CD4-positive, alpha-beta T cell treated with Interleukin-1 beta for 1 hour (primary cell): ENCODE data around the gene HACL1.

Experiments used
- DNase-seq, 2 donors: peaks; one replicate each; pipeline ENCODE4 v3.0.0-alpha.2; 2020 to 2022

Gene HACL1

DNA sequence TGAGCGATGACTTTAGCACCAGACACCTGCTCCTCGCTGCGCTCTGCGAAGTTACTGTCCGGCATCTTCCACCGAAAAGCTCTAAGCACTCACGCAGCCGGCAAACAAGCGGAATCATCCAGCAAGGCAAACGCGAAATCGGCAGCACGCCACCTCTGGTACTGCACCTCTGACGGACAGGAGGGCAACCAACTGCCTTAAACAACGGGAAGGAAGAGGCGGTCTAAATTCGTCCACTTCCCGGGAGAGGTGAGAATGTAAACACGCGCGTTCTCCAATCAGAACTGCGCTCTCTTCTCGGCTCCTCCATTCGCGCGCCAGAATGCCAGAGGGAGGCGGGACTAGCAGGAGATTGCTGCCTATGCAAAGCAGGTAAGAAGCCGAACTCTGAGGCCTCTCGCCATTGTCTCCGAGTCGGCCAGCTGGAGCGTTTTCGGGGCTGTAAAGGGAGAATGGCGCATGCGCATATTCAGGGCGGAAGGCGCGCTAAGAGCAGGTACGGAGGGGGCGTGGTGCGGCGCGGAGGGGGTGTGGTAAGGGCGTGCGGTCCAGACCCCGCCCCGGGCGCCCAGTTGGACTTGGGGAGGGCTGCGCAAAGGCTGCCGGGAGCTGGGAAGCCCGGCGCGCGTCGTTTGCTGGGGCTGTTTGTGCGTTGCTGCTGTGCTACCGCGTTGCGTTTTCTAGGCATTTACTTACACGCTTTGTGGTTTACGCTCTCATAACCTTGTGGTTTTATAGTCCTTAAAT lies at the start of gene HACL1, which contains the start of gene BTD:
Gene HACL1 (minus strand): TSS at position 171 of the 747 bp plus-strand sequence. CDS start 106 bp downstream, at position 65.
Gene BTD (plus strand): TSS at position 347 of the 747 bp plus-strand sequence. CDS start 33,695 bp downstream, outside the sequence.
- peak; percentile 98 to 99 for DNase-seq

DNA sequence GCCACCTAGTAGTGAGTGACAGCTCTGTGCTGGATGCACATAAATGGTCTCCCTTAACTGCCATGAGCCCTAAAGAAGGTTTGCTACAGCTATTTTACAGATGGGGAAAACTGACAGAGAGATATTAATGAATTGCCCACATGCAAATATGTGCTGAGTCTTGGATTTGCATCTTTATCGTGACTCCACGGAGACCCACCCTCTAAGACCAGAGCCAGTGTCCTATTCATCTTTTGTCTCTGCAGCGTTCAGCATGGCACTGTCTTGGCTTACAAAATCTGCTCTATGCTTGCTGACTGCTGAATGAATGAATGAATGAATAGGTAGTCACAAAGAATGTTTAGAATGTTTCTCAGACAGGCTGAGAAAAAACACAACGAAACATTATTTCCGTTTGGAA lies 48.5 kb upstream of the HACL1 start:
- no peak for DNase-seq

DNA sequence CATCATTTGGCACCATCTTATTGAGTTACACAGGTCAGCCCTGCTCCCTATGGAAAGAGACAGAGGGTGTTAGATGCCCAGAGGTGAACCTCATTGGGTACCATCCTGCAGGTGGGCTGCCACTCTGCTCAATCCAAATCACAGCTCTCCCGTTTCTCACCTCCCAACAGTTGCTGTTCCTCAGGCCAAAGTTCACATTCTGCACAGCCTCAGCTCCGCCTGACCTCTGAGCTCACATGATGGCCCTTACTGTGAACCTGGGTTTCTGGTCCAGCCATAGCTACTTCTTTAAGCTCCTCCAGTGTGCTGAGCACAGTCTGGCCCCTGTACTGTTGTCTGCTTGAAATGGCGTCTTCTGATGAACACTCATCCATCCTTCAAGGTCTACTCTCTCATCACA lies 48.0 kb upstream of the HACL1 start:
- no peak for DNase-seq

DNA sequence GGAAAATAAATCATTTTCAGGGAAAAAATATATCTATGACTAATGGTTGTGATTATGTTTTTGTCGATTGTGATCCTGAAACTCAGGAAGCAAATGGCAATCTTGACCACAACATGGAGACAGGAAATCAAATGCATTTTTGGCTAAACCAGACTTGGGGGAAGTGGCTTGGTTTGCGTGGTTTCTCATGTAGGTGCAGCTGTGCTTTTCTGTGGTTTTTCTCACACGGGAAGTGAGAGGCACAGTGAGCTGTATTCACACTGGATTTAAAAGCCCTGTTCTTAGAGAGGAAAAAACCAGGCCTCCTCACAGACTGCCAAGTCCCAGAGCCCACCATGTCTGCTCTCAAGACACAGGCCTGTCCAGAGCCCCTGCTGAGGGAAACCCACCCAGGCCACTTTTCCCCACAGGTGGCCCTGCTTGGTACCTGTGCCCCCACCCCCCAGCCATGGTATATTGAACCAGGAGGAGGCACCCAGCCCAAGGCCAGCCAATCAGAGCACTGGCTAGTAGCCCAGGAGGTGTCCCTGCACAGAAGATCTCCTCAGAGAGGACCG lies 46.3 kb upstream of the HACL1 start:
- DNase-seq, result peak; percentile 62 to 63

DNA sequence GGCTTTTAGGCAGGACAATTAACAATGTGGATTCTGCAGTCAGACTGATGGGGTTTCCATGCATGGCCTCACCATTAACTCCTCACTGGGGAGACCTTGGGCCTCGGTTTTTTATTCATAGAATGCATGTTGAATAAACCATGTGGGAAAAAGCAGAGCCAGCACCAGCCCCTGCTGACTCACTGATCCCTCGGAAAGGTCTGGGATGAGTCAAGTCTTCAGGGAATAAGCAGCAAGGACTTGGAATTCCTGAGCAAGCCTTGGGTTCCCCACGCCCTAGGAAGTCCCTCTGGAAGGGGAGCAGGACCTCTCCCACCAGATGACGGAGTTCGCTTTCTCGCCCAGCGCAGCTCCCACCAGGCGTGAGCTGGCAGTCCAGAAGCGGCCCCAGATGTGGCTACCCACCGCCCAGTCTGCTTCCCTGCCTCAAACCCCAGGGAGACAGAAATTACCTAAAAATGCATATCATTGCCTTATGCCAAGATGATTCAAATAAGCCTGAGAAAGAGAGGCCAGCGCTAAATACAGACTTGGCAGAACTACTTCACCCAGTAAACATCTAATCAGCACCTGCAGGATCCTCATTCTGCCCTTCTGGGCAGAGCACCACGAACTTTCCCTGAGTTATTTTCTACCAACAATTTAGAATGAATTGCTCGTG lies 45.6 kb upstream of the HACL1 start:
- DNase-seq, result no peak

DNA sequence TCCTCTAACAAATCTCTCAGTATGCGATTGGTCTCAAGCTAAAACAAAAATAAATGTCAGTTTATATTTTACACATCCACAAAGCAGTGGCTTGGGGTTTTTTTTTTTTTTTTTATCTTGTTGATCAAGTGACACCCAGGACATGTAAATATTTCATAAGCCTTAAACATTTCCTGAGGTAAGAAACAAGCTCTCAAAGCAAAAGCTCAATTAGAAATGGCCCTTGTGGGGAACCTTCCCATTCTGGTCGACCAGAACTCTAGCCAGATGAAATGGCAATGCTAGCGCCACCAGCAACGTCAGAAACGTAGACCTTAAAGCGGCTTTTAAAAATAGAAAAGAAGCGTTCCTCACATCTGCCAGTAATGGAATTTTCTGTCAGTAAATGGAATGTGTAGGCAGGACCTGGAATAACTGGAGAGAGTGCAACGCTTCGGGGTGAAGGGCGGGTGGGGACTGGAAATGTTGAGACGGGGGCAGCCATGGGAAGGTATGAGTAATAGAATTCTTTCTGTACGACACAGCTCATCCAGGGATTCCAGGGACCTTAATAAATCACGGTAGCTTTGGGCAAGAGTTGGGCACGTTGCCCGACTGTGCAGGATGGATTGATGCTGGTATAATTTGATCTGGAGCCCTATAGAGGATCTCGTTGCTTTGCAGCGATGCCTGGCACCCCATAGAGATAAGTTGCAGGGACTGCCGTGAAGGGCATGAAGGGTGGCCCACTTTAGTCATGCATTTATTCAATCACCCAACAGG lies 44.6 kb upstream of the HACL1 start:
- DNase-seq, result no peak

DNA sequence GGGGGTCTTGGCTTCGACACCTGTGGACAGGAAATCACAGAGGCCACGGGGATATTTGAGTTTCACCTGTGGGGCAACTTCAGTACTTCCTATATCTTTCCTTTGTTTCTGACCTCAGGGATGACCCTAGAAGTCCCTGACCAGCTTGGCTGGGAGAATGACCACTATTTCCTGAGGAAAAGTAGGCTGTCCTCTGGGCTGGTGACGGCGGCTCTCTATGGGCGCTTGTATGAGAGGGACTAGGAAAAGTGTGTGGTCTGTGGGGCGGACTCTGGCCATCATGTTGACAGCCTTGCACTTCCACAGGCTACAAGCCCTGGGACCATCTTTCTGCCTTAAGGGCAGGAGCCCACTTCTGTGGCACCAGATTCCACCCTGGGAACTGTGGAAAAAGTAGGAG lies 43.9 kb upstream of the HACL1 start:
- DNase-seq, result no peak

DNA sequence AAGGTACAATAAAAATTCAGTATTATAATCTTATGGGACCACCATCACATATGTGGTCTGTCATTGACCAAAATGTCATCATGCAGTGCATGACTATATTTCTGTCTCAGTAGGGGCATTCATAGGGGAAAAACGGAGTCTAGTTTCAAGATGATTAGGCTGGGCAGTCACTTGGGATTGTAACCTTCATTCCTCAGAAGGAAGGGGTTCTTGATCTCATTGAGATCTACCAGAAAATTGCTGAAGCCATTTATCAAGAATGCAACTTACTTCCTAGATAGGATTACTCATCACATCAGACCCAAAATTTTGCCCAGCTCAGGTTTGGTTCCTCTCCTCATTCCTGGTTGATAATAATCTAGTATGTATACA lies 37.5 kb upstream of the HACL1 start:
- no peak for DNase-seq

DNA sequence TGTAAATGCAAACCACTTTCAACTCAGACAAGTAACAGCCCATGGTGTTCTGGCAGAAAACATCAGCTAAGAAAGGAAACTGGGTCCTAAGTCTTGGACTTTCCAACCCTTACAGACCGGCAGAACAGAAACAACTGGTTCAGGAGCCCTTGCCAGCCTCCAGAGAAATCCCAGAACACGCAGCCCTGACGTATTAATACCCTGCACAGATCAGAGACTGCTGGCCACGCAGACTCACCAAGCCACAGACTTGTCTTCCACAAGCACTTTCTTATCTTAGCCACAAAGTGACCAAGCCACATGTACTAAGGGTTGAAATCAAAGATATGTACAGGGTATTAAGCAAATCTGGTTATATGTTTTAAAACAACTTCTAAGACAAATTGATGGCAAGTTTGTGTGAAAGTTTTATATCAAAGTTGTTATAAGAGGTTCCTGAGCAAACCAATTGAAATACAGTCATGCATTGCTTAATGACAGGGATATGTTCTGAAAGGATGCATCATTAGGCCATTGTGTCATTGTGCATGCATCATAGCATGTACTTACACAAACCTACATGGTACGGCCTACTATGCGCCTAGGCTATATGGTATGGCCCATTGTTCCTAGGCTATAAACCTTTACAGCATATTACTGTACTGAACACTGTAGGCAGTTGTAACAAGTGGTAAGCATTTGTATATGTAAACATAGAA lies 37.0 kb upstream of the HACL1 start:
- no peak for DNase-seq

DNA sequence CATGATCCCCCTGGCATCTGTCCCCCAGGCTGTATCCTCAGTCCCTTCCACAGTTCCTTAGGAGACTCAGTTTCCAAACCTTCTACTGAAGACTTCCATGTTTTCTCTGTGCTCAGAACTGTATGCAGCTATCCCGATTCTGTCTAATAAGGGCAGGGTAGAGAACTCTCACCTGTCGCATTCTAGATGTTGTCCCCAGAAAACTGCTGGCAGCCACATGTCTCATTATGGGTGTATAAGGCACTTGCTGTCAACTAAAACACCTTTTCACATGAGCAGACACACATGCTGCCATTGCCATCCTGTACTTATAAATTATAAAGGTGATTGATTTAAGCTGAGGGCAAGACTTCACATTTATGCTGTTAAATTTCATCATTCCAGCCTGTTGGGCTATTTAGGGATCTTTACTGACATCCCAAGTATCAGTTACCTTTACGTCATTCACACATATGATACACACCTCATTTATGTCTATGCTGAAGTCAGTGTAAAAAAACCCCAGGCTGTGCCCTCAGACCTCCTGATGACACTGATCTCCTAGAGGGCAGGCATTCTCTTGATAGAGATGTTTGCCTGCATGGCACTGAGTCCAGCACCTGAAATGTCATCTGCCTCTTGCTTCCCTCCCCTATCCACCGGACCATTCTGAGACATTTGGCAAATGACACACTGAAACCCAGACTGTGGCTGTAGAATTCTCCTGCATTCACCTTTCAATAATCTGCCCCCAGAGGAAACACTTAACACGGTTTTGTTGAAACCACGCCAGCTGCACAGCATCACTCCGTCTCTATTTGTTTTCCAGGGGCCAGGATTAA lies 36.0 kb upstream of the HACL1 start:
- DNase-seq, result no peak

DNA sequence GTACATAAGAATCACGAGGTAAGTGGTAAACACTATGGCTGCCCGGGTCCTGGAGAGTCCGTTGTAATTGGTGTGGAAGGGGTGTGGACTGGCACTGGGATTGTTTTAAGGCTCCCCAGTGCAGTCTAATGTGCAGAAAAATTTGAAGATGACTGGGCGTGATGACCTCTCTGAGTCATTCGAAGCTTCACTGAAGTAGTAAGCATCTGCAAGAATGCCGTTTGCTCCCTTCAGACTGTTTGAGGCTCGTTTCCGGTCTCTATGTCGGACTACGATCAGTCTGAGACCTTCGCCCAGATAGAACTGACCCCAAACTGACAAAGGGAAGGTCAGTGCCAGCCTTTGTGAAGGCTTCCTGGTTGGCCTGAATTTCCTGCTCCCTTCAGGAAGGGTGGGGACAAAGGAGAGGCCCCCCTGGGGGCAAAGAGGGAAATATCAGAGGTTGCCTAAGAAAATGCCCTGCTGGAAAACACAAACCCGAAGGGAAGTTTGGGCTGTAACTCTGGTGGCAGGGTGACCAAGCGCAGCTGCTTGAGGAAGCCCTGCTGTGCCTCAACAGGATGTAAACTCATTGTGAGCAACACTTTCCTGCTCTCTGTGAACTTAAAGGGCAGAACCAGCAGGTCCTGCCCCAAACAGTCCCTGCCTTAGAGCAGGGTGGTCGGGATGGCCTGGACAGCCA lies 34.8 kb upstream of the HACL1 start:
- DNase-seq, result peak; percentile 20 to 40

DNA sequence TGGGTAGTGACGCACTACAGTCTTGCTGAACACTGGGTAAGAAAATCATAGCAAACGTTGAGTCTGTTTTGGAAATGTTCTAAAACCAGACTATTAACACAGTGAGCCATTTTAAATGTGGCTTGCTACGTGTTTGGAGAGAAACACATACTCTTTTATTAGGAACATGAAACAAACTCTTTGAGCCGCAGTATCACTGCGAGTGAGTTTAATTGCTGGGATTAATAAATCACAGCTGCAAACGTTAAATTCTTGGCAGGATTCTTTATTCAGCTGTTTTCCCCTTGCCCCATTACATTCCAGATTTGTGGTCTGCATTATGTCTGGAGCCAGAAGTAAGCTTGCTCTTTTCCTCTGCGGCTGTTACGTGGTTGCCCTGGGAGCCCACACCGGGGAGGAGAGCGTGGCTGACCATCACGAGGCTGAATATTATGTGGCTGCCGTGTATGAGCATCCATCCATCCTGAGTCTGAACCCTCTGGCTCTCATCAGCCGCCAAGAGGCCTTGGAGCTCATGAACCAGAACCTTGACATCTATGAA lies 33.8 kb upstream of the HACL1 start:
- DNase-seq, result no peak

DNA sequence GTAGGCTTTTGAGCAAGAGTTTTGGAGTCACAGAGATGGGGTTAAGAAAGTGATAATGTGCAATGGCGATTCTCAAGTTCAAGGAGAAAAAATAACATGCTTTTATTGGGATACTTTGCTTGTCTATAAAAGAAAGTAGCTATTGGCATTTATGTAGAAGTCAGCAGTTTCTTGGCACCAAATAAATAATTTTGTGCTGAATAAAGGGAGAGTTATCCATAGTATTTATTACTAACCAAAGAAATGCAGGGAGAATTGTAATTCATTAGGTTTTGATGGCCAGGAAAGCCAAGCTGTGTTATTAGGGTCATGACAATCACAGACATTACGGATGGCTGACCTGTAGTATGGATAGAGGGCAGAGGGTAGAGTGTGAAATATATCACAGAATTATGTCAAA lies 33.3 kb upstream of the HACL1 start:
- DNase-seq, result no peak

DNA sequence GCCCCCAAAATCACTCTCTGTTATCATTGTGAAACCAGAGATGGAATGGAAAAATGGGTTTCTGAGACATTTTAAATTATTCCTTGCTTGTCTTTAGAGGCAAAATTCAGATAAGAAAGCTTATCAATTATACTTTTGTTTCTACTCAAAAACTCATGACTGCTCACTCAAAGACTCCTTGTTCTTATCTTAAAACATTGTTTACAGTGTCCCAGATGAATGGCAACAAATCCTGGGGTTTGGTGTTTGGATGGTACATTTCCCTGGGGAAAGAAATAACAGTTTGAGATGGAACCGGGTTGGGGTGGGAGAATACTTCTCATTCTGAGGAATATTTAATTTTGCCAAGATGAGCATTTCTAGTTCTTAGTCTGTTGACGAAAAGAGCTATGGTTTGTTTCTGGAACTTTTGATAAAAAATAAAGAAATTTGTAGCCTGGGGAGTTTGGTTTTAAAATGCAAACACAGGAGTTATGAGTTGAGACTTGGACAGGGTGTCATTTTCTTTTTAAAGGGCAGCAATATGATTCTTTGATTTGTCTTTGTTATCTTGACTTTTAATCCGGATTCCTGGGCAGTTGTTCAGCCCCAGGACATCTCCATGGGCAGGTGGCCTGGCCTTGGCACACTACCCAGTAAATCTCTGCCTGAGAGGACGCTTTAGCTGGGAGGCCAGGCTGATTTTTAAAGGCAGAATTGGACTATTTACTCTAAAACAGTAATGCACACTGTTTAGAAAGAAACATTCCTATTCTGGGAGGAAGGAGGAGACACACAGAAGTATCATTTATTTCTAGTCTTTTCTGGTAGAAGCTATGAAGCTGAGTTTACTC lies 32.6 kb upstream of the HACL1 start:
- no peak for DNase-seq

DNA sequence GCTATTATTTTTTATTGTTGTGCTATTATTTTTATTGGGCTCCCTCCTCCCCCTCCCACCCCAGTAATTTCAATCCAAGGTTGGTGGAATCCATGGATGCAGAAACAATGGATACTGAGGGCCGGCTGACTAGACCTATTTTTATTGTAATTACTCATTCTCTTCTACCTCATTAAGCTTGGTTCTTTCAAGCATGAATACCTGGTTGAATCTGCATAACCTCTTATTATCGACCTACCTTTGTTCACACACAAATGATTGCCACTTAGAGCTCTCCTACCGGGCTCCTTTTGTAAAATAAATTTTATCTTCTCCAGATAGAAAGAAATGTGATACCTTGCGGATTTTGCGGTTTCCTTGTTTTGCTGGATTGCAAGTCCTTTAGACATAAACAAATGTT lies 31.8 kb upstream of the HACL1 start:
- DNase-seq, result no peak

DNA sequence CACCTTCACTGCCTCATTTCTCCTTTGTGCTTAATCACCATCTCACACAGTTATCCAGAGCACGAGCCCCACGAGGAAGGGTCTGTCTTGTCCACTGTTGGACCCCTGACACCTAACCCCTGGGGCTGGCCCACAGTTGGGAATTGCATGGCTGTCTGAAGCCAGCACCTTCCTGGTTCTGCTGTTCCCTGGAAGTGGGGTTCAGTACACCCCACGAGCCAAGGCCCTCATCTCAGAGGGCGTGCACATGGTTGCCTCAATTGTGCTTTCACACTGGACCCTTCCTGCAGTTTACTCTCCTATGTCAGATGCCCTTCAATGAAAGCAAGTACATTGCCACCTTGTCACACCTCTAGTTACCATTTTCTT lies 30.8 kb upstream of the HACL1 start:
- no peak for DNase-seq

DNA sequence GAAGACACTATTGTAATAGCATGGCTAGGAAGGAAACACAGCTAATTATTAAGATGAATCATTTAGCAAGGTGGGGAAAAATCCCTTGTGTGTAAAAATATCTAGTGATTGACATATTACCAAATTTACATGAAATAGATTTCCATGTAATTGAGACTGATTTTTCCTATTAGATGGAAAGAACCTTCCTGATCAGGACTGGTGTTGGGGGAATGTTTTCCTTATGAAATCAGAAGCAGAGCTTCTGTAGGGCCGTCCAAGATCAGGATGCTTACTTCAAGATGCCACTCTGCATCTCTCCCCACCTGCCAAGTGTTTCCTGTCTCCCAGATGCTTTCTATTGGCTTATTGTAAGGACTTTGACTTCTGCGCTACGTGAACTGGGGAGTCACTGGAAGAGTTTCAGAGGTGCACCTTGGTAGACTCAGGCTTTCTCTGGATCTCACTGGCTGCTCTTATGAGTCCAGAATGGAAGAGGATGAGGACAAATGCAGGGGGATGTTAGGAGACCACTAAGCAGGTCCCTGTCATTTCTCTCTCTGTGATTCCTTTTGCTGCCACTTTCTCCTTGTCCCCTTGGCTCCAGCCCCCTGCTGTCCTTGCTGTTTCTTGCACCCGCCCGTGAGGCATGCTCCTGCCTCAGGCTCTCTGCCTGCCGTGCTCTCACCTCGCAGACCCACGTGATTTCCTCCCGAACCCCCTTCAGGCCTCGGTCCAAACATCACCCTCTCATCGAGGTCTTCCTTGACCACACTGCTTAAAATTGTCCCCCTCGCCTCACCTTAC lies 30.2 kb upstream of the HACL1 start:
- DNase-seq, result no peak

DNA sequence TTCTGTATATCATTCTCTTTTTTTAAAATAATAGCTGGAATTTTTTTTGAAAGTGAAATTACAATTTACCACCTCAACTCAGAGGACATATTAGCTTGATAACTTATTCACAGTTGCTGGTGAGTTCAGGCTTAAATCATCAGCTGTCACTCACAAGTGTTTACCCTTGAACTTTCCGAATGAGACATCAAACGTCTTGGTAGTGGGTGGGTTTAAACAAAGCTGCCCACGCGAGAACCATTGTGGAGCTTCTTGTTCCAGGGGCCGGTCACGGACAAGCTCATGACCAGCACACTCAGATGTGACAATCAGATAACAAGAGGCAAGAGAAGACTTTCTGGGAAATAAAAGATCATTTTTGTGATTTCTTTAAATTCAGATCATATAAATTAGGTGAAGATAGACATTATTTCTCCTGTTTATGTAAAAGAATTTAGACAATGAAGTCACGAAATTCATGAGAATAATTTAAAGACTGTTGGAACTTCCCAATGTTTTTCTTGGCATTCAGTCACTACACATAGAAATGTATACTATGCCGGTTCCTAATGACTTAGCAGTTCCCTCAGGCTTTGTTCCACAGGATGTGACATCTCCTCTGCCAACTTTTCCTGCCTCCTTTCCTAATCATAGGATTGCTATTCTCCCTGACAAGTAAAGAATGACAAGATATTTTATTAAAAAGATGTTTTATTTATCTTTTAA lies 29.4 kb upstream of the HACL1 start:
- no peak for DNase-seq
